GM23338 (cell line): Measurements from ENCODE around the gene RNF214. TPM values are rescaled to one million over a fixed set of nuclear protein-coding genes. Genes with fewer than 3 reads are reported as not detected.
A peak's percentile ranks its signal among the peaks of the same experiment; 100 is the strongest.
"Not testable (repeated sequence)": the region's sequence is repeated elsewhere in the genome, so short reads cannot be mapped to it uniquely, and the experiment has no call there.

Experiments
- ATAC-seq: fragments of 200-7000 bp; cut with Tn5 transposase; 3 replicates; pipeline ENCODE4 v1.9.1; 2020
- DNase-seq: peaks from one replicate; pipeline ENCODE4 v3.0.0-alpha.2; 2015; ENCODE audit warnings: low spot score
- H2AFZ ChIP-seq: fragments of 200-600 bp; sonication (generic); 2 replicates; pipeline ENCODE4 v1.8.0; 2016; ENCODE audit warnings: antibody characterized with exemption, mild to moderate bottlenecking, moderate library complexity
- H3F3A ChIP-seq: fragments of 200-600 bp; sonication (generic); replicated peaks from 2 replicates; pipeline ENCODE4 v1.8.0; 2017; ENCODE audit warnings: antibody characterized with exemption, mixed run types, low read depth
- H3K27ac ChIP-seq: fragments of 200-600 bp; sonication (generic); 2 replicates; pipeline ENCODE4 v1.6.1; 2016; ENCODE audit warnings: low read depth
- H3K27me3 ChIP-seq: fragments of 200-600 bp; sonication (generic); 2 replicates; pipeline ENCODE4 v1.8.0; 2016; ENCODE audit warnings: mild to moderate bottlenecking, mixed run types, moderate library complexity; ENCODE audit not compliant: insufficient read depth
- H3K36me3 ChIP-seq: fragments of 200-600 bp; sonication (generic); 2 replicates; pipeline ENCODE4 v1.8.0; 2016; ENCODE audit warnings: mild to moderate bottlenecking; ENCODE audit not compliant: insufficient read depth
- H3K4me1 ChIP-seq: fragments of 200-600 bp; sonication (generic); 2 replicates; pipeline ENCODE4 v1.8.0; 2016; ENCODE audit warnings: mild to moderate bottlenecking, moderate library complexity; ENCODE audit not compliant: insufficient read depth
- H3K4me2 ChIP-seq: fragments of 200-600 bp; sonication (generic); 2 replicates; pipeline ENCODE4 v1.7.1; 2017; ENCODE audit warnings: mixed run types
- H3K4me3 ChIP-seq: fragments of 200-600 bp; sonication (generic); 2 replicates; pipeline ENCODE4 v1.6.1; 2016; ENCODE audit warnings: mixed run types
- H3K79me2 ChIP-seq: fragments of 200-600 bp; sonication (generic); replicated peaks from 2 replicates; pipeline ENCODE4 v1.8.0; 2017; ENCODE audit warnings: mild to moderate bottlenecking; ENCODE audit not compliant: insufficient read depth
- H3K9me2 ChIP-seq: fragments of 200-600 bp; sonication (generic); 2 replicates; pipeline ENCODE4 v1.8.0; 2017; ENCODE audit not compliant: insufficient read depth
- H4K20me1 ChIP-seq: fragments of 200-600 bp; sonication (generic); replicated peaks from 2 replicates; pipeline ENCODE4 v1.8.0; 2017; ENCODE audit warnings: mild to moderate bottlenecking; ENCODE audit not compliant: insufficient read depth
- H3K27ac Mint-ChIP-seq: 2 replicates; pipeline ENCODE4 v1.8.0; 2020; ENCODE audit warnings: inconsistent platforms, mild to moderate bottlenecking, moderate library complexity, mixed read lengths
- H3K27me3 Mint-ChIP-seq: 3 replicates; pipeline ENCODE4 v1.8.0; 2022; ENCODE audit warnings: low read depth, mild to moderate bottlenecking, moderate library complexity, mixed read lengths, inconsistent platforms; ENCODE audit not compliant: insufficient read depth, poor library complexity
- H3K36me3 Mint-ChIP-seq: 3 replicates; pipeline ENCODE4 v1.8.0; 2021; ENCODE audit warnings: low read depth, mild to moderate bottlenecking, inconsistent platforms, moderate library complexity, mixed read lengths
- H3K4me1 Mint-ChIP-seq: 3 replicates; pipeline ENCODE4 v1.8.0; 2020; ENCODE audit warnings: mild to moderate bottlenecking, inconsistent platforms, mixed read lengths
- H3K4me3 Mint-ChIP-seq: 3 replicates; pipeline ENCODE4 v1.8.0; 2021; ENCODE audit warnings: moderate library complexity, mild to moderate bottlenecking, inconsistent platforms, mixed read lengths
- H3K9me3 Mint-ChIP-seq: 3 replicates; pipeline ENCODE4 v1.8.0; 2020; ENCODE audit warnings: moderate library complexity, mild to moderate bottlenecking, inconsistent platforms, mixed read lengths
- ETS1 ChIP-seq: IDR thresholded peaks from 2 replicates; pipeline ENCODE4 v1.6.1; 2016; ENCODE audit warnings: antibody characterized with exemption
- NANOG ChIP-seq: IDR thresholded peaks from 2 replicates; pipeline ENCODE4 v1.6.1; 2016; ENCODE audit warnings: antibody characterized with exemption, borderline replicate concordance
- POLR2AphosphoS5 ChIP-seq: IDR thresholded peaks from 2 replicates; pipeline ENCODE4 v1.6.1; 2016; ENCODE audit warnings: antibody characterized with exemption, low read depth
- ZNF462 ChIP-seq: fragments of 250-450 bp; sonication (Bioruptor Pico); IDR thresholded peaks from 2 replicates; pipeline ENCODE4 v1.5.0; 2020; ENCODE audit warnings: mild to moderate bottlenecking, moderate library complexity
- polyA plus RNA-seq: library from polyadenylated mRNA; unstranded; fragments of >200 nt; fragmentation: Nextera tagmentation; extraction: Ambion mirVana; gene quantifications from 2 replicates; pipeline ENCODE4 v1.2.1, GENCODE V29; 2016
- total RNA-seq: library from RNA; depleted of rRNA; stranded (reverse); fragments of >200 nt; shearing (Covaris generic); gene quantifications from 2 replicates; pipeline ENCODE4 v1.2.3, GENCODE V29; 2014

RNF214 gene
- total and polyA plus RNA-seq, 2 experiments from 2014 or later = 19.4 to 28.4 TPM

DNA sequence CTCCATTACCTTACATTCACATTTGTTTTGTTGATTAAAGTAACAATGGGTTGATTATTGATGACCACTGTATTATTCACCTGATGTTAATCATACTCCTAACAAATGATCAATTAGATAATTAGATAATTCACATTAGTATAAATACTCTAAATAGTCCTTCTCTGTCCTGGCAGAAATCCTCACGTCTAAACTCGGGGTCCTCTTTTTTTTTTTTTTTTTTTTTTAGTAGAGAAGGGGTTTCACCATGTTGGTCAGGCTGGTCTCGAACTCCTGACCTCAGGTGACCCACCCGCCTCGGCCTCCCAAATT, 94.7 kb downstream of the RNF214 start:
- DNase-seq, H3K27me3 ChIP-seq, H3K27me3 Mint-ChIP-seq, H3K4me1 ChIP-seq, H3K9me2 ChIP-seq, H4K20me1 ChIP-seq, H3K4me3 Mint-ChIP-seq, H3K27ac ChIP-seq, H2AFZ ChIP-seq, H3K79me2 ChIP-seq, H3K36me3 Mint-ChIP-seq, H3K4me1 Mint-ChIP-seq, H3F3A ChIP-seq, H3K9me3 Mint-ChIP-seq, ATAC-seq, H3K36me3 ChIP-seq, H3K4me2 ChIP-seq, H3K27ac Mint-ChIP-seq: not testable (repeated sequence)
- H3K4me3 ChIP-seq = peak overlapping the region; percentile 65; the same call in 1 of the 2 replicates

DNA sequence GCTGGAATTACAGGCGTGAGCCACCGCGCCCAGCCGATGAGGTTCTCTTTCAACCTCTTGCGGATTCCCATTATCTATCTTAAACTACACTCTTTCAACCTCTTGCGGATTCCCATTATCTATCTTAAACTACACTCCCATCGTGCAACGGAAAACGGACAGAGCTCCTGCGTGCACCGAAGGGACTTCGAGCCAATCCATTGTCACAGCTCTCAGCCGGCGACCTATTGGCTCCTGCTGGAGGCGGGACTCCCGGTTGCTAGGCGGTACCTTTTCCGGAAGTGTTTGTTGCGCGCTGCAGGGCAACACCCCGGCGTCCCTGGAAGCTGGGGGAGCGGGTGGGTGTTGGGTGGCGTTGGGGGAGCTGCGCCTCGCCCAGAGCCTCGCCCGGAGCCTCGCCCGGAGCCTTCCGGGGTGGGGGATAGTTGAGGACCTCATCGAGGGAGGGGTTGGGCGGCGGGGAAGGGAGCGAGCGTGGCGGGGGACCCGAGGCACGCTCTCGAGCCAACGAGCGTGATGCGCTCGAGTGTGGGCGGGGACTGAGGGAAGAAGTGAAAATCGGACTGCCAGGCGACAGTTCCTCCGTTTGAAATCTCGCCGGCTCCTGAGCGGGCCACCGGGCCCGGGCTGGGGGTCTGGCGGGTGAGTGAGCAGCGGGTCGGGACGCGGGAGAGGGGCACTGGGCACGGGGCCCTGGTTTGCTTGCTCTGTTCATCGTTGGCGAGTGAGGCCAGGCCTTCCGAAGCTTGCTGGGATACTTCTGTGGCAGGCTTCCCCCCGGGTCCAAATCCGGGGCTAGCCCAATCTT, 95.3 kb downstream of the RNF214 start, which contains the start of gene CEP164:
Gene CEP164 (plus strand): TSS at position 288 of the 808 bp plus-strand sequence. CDS start 10,733 bp downstream, outside the sequence.
- Histone ChIP-seq H3K9me2 (no peaks in the 10 kb centered on the region), H3K4me3 (peak within 1 kb of the TSS; percentile 65), H3K4me2 (peak within 1 kb of the TSS; percentile 89), H3F3A (no peaks in the 10 kb centered on the region; the same call in 1 of the 2 replicates), H3K27me3 (no peaks in the 10 kb centered on the region), H2AFZ (peak within 1 kb of the TSS; percentile 39), H3K4me1 (peaks cover 5% of the 10 kb centered on the region; the same call in 1 of the 2 replicates), H3K79me2 (no peaks in the 10 kb centered on the region), H3K36me3 (no peaks in the 10 kb centered on the region), H3K27ac (no peak within 1 kb of the TSS), H4K20me1 (no peaks in the 10 kb centered on the region)
- peak; percentile 98 for DNase-seq
- H3K4me3 Mint-ChIP-seq = no peak within 1 kb of the TSS
- no peak within 1 kb of the TSS for H3K27ac Mint-ChIP-seq
- no peaks in the 10 kb centered on the region for H3K36me3 Mint-ChIP-seq
- H3K9me3 Mint-ChIP-seq = no peaks in the 10 kb centered on the region
- H3K4me1 Mint-ChIP-seq = no peaks in the 10 kb centered on the region
- ATAC-seq = peak; percentile 97
- TF ChIP-seq NANOG = no peak
- peak; percentile 68; the same call in 1 of the 2 replicates for TF ChIP-seq POLR2AphosphoS5
- peak; percentile 80 for TF ChIP-seq ETS1
- TF ChIP-seq ZNF462 (CRISPR knock-in tag) = no peak
- no peaks in the 10 kb centered on the region for H3K27me3 Mint-ChIP-seq
